K562 (cell line): Measurements from ENCODE around the gene YPEL1. TPM values are rescaled to one million over a fixed set of nuclear protein-coding genes. Genes with fewer than 3 reads are reported as not detected.

Experiments
- ATAC-seq: fragments of 200-7000 bp; cut with Tn5 transposase; 3 replicates; pipeline ENCODE4 v1.9.1; 2020; ENCODE audit warnings: moderate library complexity
- BruUV-seq: library from RNA; stranded (reverse); fragments of 400-500 nt; replicated peaks from 2 replicates; lab custom pipeline; 2021; lab: Mats Ljungman, UMichigan
- CTCF ChIA-PET: fragments of 300-600 bp; formaldehyde crosslinking; extraction: SDS; loops from one replicate; lab custom pipeline; 2021; ENCODE audit warnings: low intra/inter-chr PET ratio; lab: Yijun Ruan, JAX
- POLR2A ChIA-PET: fragments of 300-600, 350-650 bp; sonication (Branson Sonifier 250); formaldehyde crosslinking; extraction: SDS; loops from one replicate; lab custom pipeline; 2021; ENCODE audit warnings: antibody characterized with exemption, inconsistent platforms; lab: Yijun Ruan, JAX
- DNase-seq, 4 experiments: peaks; one replicate each; pipeline versions ENCODE4 v3.0.0 to v3.0.0-alpha.2; 2011 to 2018; ENCODE audit warnings: low spot score in 3 of 4, mixed read lengths in 3 of 4; ENCODE audit errors: extremely low read depth in 1 of 4
- FAIRE-seq: peaks from 2 replicates; lab custom pipeline; 2011; peaks lifted over from hg19 to GRCh38; lab: Jason Lieb, UNC
- H2AFZ ChIP-seq: 2 replicates; pipeline ENCODE4 v1.6.0; 2011; ENCODE audit warnings: low read depth, low read length, control low read depth, inconsistent platforms
- H3K27ac ChIP-seq: fragments of 200-600 bp; 3 replicates; pipeline ENCODE4 v1.8.0; 2011; ENCODE audit warnings: low read depth, mild to moderate bottlenecking, control low read depth, inconsistent platforms, low read length, moderate library complexity, mixed read lengths; ENCODE audit errors: extremely low read depth
- H3K27me3 ChIP-seq, 2 experiments: fragments of 300-600 bp in 1 of 2; 2 replicates in 1 of 2; 3 replicates in 1 of 2; pipeline versions ENCODE4 v1.6.0 to v1.8.0; 2011; ENCODE audit warnings: inconsistent platforms in 2 of 2, low read length in 2 of 2, mild to moderate bottlenecking in 1 of 2, mixed read lengths in 1 of 2, moderate library complexity in 1 of 2; ENCODE audit not compliant: control insufficient read depth in 2 of 2, insufficient read depth in 2 of 2
- H3K36me3 ChIP-seq: fragments of 300-600 bp; 3 replicates; pipeline ENCODE4 v1.8.0; 2011; ENCODE audit warnings: mild to moderate bottlenecking, low read length, inconsistent platforms; ENCODE audit not compliant: control insufficient read depth, insufficient read depth
- H3K4me1 ChIP-seq, 2 experiments: fragments of 200-600 bp in 1 of 2; replicated peaks in 1 of 2; 2 replicates in 1 of 2; 3 replicates in 1 of 2; pipeline versions ENCODE4 v1.5.1 to v1.8.0; 2011; ENCODE audit warnings: inconsistent platforms in 2 of 2, low read length in 2 of 2, mild to moderate bottlenecking in 1 of 2, mixed read lengths in 1 of 2, moderate library complexity in 1 of 2; ENCODE audit not compliant: control insufficient read depth in 2 of 2, insufficient read depth in 2 of 2
- H3K4me2 ChIP-seq: 2 replicates; pipeline ENCODE4 v1.6.1; 2011; ENCODE audit warnings: low read length, control low read depth, inconsistent platforms, mixed read lengths; ENCODE audit not compliant: insufficient read depth
- H3K4me3 ChIP-seq: fragments of 200-600 bp; sonication (generic), shearing (Covaris generic); 2 replicates; pipeline ENCODE4 v1.5.1; 2016; ENCODE audit warnings: control low read depth, inconsistent platforms
- H3K79me2 ChIP-seq: fragments of 200-600 bp; 3 replicates; pipeline ENCODE4 v1.8.0; 2011; ENCODE audit warnings: low read length, inconsistent platforms; ENCODE audit not compliant: control insufficient read depth, insufficient read depth
- H3K9ac ChIP-seq, 2 experiments: 2 replicates each; pipeline versions ENCODE4 v1.6.0 to v1.6.1; 2011; ENCODE audit warnings: low read depth in 2 of 2, low read length in 2 of 2, control low read depth in 1 of 2, inconsistent platforms in 1 of 2, mild to moderate bottlenecking in 1 of 2, mixed read lengths in 1 of 2; ENCODE audit not compliant: insufficient read depth in 1 of 2
- H3K9me1 ChIP-seq: one replicate; pipeline ENCODE4 v1.6.0; 2011; ENCODE audit warnings: inconsistent platforms, mild to moderate bottlenecking, low read length, moderate library complexity; ENCODE audit not compliant: control insufficient read depth, insufficient read depth
- H3K9me3 ChIP-seq: replicated peaks from 2 replicates; pipeline ENCODE4 v1.5.1; 2011; ENCODE audit warnings: low read depth, low read length, inconsistent platforms; ENCODE audit not compliant: control insufficient read depth, insufficient read depth
- H4K20me1 ChIP-seq: replicated peaks from 2 replicates; pipeline ENCODE4 v1.6.1; 2011; ENCODE audit warnings: low read length, inconsistent platforms, mixed read lengths; ENCODE audit not compliant: control insufficient read depth, insufficient read depth
- ARID3A ChIP-seq: IDR thresholded peaks from 2 replicates; pipeline ENCODE4 v1.6.1; 2012; ENCODE audit warnings: low read depth, low read length, improper control_type of control experiment, borderline replicate concordance
- CTCF ChIP-seq, 3 experiments: IDR thresholded peaks in 2 of 3; conservative IDR thresholded peaks in 1 of 3; 2 replicates each; pipeline ENCODE4 v1.5.1; 2011 to 2012; ENCODE audit warnings: low read length in 3 of 3, mild to moderate bottlenecking in 3 of 3, control low read depth in 2 of 3, improper control_type of control experiment in 1 of 3, inconsistent platforms in 1 of 3, low read depth in 1 of 3, mixed read lengths in 1 of 3, moderate library complexity in 1 of 3; ENCODE audit not compliant: insufficient read depth in 2 of 3
- HMG20A ChIP-seq: fragments of 450-650 bp; formaldehyde crosslinking; conservative IDR thresholded peaks from 2 replicates; pipeline ENCODE4 v1.4.0; 2020; ENCODE audit warnings: mild to moderate bottlenecking, mixed read lengths
- RBM25 ChIP-seq: fragments of 200-400 bp; formaldehyde crosslinking; IDR thresholded peaks from 2 replicates; pipeline ENCODE4 v1.6.1; 2018; ENCODE audit warnings: low read length, low read depth, moderate library complexity; ENCODE audit not compliant: severe bottlenecking
- RBM39 ChIP-seq: fragments of 200-400 bp; formaldehyde crosslinking; optimal IDR thresholded peaks from 2 replicates; pipeline ENCODE3; 2018; ENCODE audit warnings: low read depth, low read length
- RFX5 ChIP-seq: IDR thresholded peaks from 2 replicates; pipeline ENCODE4 v1.6.1; 2011; ENCODE audit warnings: low read depth, mild to moderate bottlenecking, improper control_type of control experiment, low read length
- WGBS: fragments of 100-300 bp; shearing (Covaris generic); methylation state at CpG from one replicate; pipeline ENCODE4 v1.1.6; 2016; ENCODE audit warnings: low coverage, mixed read lengths; ENCODE audit not compliant: insufficient coverage; ENCODE audit errors: missing lambda C conversion rate; 5-methylcytosine and 5-hydroxymethylcytosine counted together
- in situ Hi-C: fragments of 300-500 bp; cut with MboI; formaldehyde crosslinking; loops from 4 replicates; pipeline ENCODE4 v1.15.0; 2018; ENCODE audit warnings: inconsistent platforms, mixed read lengths
- intact Hi-C: fragments of 100-400 bp; cut with micrococcal nuclease; formaldehyde crosslinking; loops from 2 replicates; pipeline ENCODE4 v1.14.2; 2022
- polyA plus RNA-seq, 8 experiments: library from polyadenylated mRNA; depleted of rRNA in 4 of 8; stranded (reverse) in 5 of 8; unstranded in 3 of 8; fragments of >200 nt; fragmentation: Nextera tagmentation in 2 of 8; fragmentation: Illumina TruSeq in 1 of 8; extraction: Ambion mirVana in 2 of 8; extraction: Trizol in 1 of 8; gene quantifications; 2 replicates each; pipeline versions ENCODE4 v1.2.1 to v1.2.3, GENCODE V29; 2011 to 2014; ENCODE audit warnings: inconsistent platforms in 1 of 8, missing spikeins in 1 of 8
- total RNA-seq, 7 experiments: library from RNA; depleted of rRNA in 6 of 7; stranded (reverse); fragments of >200 nt in 6 of 7; fragmentation: Illumina TruSeq in 2 of 7; extraction: Trizol in 2 of 7; gene quantifications; 2 replicates each; pipeline versions ENCODE4 v1.2.1 to v1.2.3, GENCODE V29; 2011 to 2021; ENCODE audit warnings: low replicate concordance in 1 of 7

YPEL1 gene
- total and polyA plus RNA-seq, 9 of the 15 experiments (the other 6 are each of a cell fraction or from before 2014, with no cell fraction given), result 0.07 to 2.2 (median 0.46) TPM

GRCh38 chr22:21712751-21713427, 22.7 kb downstream of the YPEL1 start (continued):
- TF ChIP-seq ARID3A, result peak; percentile 99
- no peak for TF ChIP-seq HMG20A
- TF ChIP-seq RBM39, result peak; percentile 95

- peaks cover 32 to 65% of the 10 kb centered on the region in 2 experiments for H3K27me3 ChIP-seq
- WGBS, result 21% methylated on average over 4 of the region's 4 CpGs
- CTCF ChIA-PET, result interaction anchor here (1.0 to 12.1 kb wide), 8 partner anchors 15 to 269 kb away, joined by 3 to 609 read pairs (median 26); partner anchors contain the start of genes MAPK1 and PPM1F
- in situ Hi-C loops (loop anchor here (5.0 kb wide), 1 partner anchor 235 kb away; no protein-coding TSS in a partner anchor), intact Hi-C loops (loop anchor here (2.0 to 5.0 kb wide), 8 partner anchors 15 to 490 kb away; partner anchors contain the start of gene PPM1F)
- H4K20me1 ChIP-seq, result peaks cover 38% of the 10 kb centered on the region
- H3K4me3 ChIP-seq, result no peak overlapping the region
- H3K79me2 ChIP-seq, result no peaks in the 10 kb centered on the region
- ATAC-seq (no peak), FAIRE-seq (no peak), DNase-seq (no peak)
- peak overlapping the region in 1 of 2 experiments; percentile 3; a peak in 1 of 4 replicates for H3K9ac ChIP-seq
- no TSS peak for BruUV-seq
- peaks cover 14 to 15% of the 10 kb centered on the region in 2 experiments; a peak in 4 of 5 replicates for H3K4me1 ChIP-seq
- POLR2A ChIA-PET, result interaction anchor here (0.6 to 7.5 kb wide), 9 partner anchors 9 to 236 kb away, joined by 3 to 71 read pairs (median 5); no protein-coding TSS in a partner anchor
- H3K4me2 ChIP-seq, result no peak overlapping the region
- no peak overlapping the region for H2AFZ ChIP-seq
- H3K9me1 ChIP-seq, result no peaks in the 10 kb centered on the region
- H3K27ac ChIP-seq, result no peak overlapping the region
- H3K9me3 ChIP-seq, result no peaks in the 10 kb centered on the region
- TF ChIP-seq RFX5 (0 out of 2 replicates have a peak, but pooled peaks have one; percentile 15), CTCF (IDR thresholded peaks at IDR 0.05 in 2 of 3, conservative IDR thresholded peaks at IDR 0.05 in 1 of 3; ENCODE audit: insufficient read depth in 2 of 3, low read depth in 1 of 3, low read length in 3 of 3) (0 out of 6 replicates have a peak, but pooled peaks of 1 of the 3 experiments have one; percentile 1), RBM25 (no peak)
- TF ChIP-seq, all 486 proteins: peak for 2
- no peaks in the 10 kb centered on the region for H3K36me3 ChIP-seq
These were observed 23.7 kb downstream of the YPEL1 start for GRCh38 chr22:21711851-21712250.
